VCaP (cell line): ENCODE measurements around the gene MEGF8.

Experiments
- H3K27ac ChIP-seq: fragments of 450-650 bp; 2 replicates; pipeline ENCODE4 v1.5.1; 2017
- TF ChIP-seq, protein P1 (sequence below): fragments of 450-650 bp; conservative IDR thresholded peaks from 2 replicates; pipeline ENCODE4 v1.5.1; 2017; ENCODE audit warnings: mild to moderate bottlenecking, moderate library complexity

MEGF8 gene

DNA sequence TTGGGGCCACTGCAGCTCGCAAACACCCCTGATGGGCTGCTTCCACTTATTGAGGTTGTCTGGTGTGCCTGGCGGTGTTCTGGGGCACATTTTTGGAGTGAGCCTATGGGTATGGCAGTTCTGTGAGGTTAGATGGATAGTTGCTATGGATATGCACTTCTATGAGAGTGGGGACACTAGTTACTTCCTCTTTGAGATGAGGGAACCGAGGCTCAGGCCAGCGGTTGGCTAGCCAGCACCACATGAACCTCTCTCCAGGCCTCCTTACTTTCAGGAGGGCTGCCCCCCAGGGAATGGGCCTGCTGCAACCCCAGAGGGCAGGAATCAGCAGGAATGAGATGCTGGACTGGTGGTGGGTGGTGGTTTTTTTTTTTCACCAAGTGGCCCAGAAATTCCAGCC, 37.0 kb upstream of the MEGF8 start:
- TF ChIP-seq, protein P1, sequence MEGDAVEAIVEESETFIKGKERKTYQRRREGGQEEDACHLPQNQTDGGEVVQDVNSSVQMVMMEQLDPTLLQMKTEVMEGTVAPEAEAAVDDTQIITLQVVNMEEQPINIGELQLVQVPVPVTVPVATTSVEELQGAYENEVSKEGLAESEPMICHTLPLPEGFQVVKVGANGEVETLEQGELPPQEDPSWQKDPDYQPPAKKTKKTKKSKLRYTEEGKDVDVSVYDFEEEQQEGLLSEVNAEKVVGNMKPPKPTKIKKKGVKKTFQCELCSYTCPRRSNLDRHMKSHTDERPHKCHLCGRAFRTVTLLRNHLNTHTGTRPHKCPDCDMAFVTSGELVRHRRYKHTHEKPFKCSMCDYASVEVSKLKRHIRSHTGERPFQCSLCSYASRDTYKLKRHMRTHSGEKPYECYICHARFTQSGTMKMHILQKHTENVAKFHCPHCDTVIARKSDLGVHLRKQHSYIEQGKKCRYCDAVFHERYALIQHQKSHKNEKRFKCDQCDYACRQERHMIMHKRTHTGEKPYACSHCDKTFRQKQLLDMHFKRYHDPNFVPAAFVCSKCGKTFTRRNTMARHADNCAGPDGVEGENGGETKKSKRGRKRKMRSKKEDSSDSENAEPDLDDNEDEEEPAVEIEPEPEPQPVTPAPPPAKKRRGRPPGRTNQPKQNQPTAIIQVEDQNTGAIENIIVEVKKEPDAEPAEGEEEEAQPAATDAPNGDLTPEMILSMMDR = no peak
- peak overlapping the region; percentile 82; the same call in 1 of the 2 replicates for H3K27ac ChIP-seq

DNA sequence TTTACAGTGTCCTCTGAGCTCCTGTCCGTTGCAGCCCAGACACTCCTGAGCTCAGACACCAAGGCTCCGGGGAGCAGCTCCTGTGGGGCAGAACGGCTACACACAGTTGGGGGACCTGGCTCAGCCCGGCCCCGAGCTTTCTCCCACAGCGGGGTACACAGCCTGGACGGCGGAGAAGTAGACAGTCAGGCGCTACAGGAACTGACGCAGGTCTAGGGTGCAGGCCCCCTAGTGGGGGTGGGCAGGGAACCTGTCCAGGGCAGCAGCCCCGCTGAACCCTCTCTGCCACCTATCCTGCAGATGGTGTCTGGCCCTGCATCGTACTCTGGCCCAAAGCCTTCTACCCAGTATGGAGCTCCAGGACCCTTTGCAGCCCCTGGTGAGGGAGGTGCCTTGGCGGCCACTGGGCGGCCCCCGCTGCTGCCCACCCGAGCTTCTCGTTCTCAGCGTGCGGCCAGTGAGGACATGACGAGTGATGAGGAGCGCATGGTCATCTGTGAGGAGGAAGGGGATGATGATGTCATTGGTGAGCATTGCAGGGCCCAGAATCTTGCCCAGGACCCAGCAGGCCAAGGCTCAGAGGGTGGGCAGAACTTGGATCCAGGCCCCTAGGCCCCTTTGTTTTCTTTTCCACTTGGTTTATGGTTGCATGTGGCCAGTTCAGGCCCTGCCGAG, 36.4 kb upstream of the MEGF8 start:
- peak overlapping the region; percentile 82; the same call in 1 of the 2 replicates for H3K27ac ChIP-seq
- TF ChIP-seq, protein P1 = no peak

DNA sequence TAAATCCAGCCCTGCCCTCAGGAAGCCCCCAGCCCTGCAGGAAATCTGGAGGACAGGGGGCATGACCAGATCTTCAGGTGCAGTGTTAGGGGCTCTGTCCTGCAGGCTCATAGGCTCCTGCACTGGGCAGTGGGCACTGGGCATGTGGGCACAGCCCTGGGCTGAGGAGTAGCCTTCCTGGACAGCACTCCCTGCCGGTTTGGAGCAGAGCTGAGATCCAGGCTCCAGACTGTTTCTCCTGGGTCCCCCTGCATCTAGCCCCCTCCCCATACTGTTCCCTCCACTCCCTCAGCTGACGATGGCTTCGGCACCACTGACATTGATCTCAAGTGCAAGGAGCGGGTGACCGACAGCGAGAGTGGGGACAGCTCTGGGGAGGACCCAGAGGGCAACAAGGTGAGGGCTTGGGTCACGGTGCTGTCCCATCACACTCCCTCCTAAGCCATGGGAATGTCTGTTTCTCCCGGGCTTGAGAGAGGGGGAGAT, 35.8 kb upstream of the MEGF8 start:
- TF ChIP-seq, protein P1 = no peak
- no peak overlapping the region for H3K27ac ChIP-seq

DNA sequence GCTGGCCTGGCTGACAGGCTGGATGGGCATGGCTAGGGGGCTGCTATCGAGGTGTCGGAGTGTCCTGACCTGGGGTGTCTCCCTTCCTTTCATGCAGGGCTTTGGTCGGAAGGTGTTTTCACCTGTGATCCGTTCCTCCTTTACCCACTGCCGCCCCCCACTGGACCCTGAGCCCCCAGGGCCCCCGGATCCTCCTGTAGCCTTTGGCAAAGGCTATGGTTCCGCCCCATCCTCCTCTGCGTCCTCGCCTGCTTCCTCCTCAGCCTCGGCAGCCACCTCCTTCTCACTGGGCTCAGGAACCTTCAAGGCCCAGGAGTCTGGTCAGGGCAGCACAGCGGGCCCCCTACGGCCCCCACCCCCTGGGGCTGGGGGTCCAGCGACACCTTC, 35.3 kb upstream of the MEGF8 start:
- no peak overlapping the region for H3K27ac ChIP-seq
- TF ChIP-seq, protein P1 = no peak

DNA sequence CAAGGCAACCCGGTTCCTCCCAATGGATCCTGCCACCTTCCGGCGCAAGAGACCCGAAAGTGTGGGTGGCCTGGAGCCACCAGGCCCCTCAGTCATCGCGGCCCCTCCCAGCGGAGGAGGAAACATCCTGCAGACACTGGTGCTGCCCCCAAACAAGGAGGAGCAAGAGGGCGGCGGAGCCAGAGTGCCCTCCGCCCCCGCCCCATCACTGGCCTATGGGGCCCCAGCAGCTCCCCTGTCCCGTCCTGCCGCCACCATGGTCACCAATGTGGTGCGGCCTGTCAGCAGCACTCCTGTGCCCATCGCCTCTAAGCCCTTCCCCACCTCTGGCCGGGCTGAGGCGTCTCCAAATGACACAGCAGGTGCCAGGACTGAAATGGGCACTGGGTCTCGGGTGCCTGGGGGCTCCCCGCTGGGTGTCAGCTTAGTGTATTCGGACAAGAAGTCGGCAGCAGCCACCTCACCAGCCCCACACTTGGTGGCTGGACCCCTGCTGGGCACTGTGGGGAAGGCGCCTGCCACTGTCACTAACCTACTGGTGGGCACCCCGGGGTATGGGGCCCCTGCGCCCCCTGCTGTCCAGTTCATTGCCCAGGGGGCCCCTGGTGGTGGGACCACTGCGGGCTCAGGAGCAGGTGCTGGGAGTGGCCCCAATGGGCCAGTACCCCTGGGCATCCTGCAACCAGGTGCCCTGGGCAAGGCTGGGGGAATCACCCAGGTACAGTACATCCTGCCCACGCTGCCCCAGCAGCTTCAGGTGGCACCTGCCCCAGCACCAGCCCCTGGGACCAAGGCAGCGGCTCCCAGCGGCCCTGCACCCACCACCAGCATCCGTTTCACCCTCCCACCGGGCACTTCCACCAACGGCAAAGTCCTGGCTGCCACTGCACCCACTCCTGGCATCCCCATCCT, 34.7 kb upstream of the MEGF8 start:
- no peak overlapping the region for H3K27ac ChIP-seq
- TF ChIP-seq, protein P1 = peak; percentile 70

DNA sequence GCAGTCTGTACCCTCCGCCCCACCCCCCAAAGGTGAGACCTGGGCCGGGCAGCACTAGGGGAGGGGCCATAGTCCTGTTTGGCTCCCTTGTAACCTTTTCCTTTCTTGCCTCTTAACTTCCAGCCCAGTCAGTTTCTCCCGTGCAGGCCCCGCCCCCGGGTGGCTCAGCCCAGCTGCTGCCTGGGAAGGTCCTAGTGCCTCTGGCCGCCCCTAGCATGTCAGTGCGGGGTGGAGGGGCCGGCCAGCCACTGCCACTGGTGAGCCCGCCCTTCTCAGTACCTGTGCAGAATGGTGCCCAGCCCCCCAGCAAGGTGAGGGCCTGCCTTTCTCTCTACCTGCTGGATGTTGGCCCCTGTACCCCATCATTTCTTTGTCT, 34.0 kb upstream of the MEGF8 start:
- H3K27ac ChIP-seq = no peak overlapping the region
- TF ChIP-seq, protein P1 = no peak
